HG02943 (cell line): Measurements from ENCODE around the gene PRELID2.
"Not testable (repeated sequence)": the region's sequence is repeated elsewhere in the genome, so short reads cannot be mapped to it uniquely, and the experiment has no call there.

Source experiments
- ATAC-seq: cut with Tn5 transposase; IDR thresholded peaks from one replicate; pipeline ENCODE4 v1.9.1; 2021; ENCODE audit warnings: mild to moderate bottlenecking, low read depth, moderate library complexity; ENCODE audit not compliant: unreplicated experiment

PRELID2 gene

GRCh38 chr5:145798503-145798902, 36.6 kb downstream of the PRELID2 start:
- ATAC-seq, result not testable (repeated sequence)

DNA sequence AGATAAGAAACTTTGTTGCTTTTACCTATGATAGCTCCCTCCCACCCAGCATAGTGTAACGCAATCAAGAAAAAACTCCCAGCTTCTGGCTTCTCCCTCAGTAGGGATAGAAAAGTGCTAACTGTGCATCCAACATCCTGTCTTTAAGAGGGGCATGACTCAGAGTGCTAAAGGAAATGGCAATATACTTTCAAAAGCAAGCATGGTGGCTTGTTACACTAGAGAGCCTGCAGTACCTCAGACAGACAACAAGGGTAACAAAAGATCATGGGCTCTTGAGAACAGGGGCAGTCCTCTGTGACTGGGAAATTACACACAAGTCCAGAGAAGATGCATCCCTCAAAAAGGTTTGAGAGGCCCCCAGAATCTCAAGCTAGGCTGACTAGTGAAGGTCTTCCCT, 37.8 kb downstream of the PRELID2 start:
- no peak for ATAC-seq

DNA sequence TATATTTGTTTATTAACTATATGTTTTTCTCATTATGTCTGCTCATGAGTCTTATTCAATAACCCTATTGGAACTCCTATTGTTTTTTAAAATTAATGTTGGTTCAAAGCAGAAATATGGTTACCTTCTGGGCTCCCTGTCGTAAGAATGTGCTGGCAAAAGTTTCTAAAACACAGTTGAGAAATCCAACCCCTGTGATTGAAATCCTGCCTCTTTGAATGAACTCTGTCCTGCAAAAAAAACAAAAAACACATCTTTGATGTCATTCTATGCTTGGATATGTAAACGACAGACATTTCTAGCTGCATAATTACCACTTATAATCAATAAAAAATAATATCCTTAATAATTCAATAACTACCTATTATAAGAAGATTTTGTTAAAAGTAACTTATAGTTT, 38.8 kb downstream of the PRELID2 start:
- ATAC-seq, result no peak

- ATAC-seq, result no peak
These were observed 41.6 kb downstream of the PRELID2 start for GRCh38 chr5:145793574-145793973.

GRCh38 chr5:145792840-145793239, 42.3 kb downstream of the PRELID2 start:
- no peak for ATAC-seq

GRCh38 chr5:145791866-145792265, 43.3 kb downstream of the PRELID2 start:
- no peak for ATAC-seq

- no peak for ATAC-seq
These were observed 47.1 kb downstream of the PRELID2 start for GRCh38 chr5:145787996-145788395.

GRCh38 chr5:145787507-145787906, 47.6 kb downstream of the PRELID2 start:
- no peak for ATAC-seq

GRCh38 chr5:145787001-145787400, 48.1 kb downstream of the PRELID2 start:
- no peak for ATAC-seq

GRCh38 chr5:145780982-145781381, 54.2 kb downstream of the PRELID2 start:
- ATAC-seq, result no peak

DNA sequence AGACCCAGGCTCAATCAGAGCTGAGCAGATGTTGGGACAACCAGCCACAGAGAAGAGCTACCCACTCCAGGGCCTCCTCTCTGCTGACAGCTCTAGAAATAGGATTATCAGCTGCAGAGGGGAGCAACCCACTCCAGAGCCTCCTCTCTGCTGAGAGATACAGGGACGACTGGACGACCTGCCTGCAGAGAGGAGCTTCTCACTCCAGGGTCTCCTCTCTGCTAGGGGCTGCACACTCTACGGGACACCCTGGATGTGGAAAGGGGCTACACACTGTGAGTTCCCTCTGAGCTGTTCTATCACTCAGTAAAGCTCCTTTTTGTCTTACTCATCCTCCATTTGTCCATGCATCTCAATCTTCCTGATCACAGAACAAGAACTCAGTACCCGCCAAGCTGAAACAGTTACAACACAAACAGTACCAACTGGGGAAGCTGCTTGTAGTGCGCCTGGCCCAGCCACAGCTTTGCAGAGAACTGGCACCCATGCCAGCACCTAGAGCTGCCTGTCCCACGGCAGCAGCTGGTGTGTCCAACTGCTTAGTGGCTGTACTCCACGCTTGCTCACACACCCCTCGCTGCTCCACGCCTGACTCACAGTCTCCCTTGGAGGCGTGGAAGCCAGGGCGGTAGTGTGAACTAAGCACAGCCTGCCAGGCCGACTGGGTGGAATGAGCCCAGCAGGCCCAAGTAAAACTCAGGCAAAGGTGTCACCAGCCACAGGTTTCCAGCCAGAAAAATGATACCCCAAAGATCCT, 56.8 kb downstream of the PRELID2 start:
- ATAC-seq, result no peak

- no peak for ATAC-seq
These were observed 57.6 kb downstream of the PRELID2 start for GRCh38 chr5:145777445-145778063.

- no peak for ATAC-seq
These were observed 58.3 kb downstream of the PRELID2 start for GRCh38 chr5:145776886-145777285.

GRCh38 chr5:145775893-145776444, 59.2 kb downstream of the PRELID2 start:
- no peak for ATAC-seq

- ATAC-seq, result no peak
These were observed 59.7 kb downstream of the PRELID2 start for GRCh38 chr5:145775411-145775810.

- ATAC-seq, result no peak
These were observed 60.7 kb downstream of the PRELID2 start for GRCh38 chr5:145774442-145774841.

- no peak for ATAC-seq
These were observed 62.7 kb downstream of the PRELID2 start for GRCh38 chr5:145772466-145772865.

- ATAC-seq, result no peak
These were observed 66.3 kb downstream of the PRELID2 start for GRCh38 chr5:145768863-145769262.

GRCh38 chr5:145764325-145764724, 70.8 kb downstream of the PRELID2 start:
- ATAC-seq, result no peak

- ATAC-seq, result no peak
These were observed 72.3 kb downstream of the PRELID2 start for GRCh38 chr5:145762833-145763232.

- no peak for ATAC-seq
These were observed 73.9 kb downstream of the PRELID2 start for GRCh38 chr5:145761254-145761653.

- ATAC-seq, result no peak
These were observed 74.5 kb downstream of the PRELID2 start for GRCh38 chr5:145760660-145761059.
